GM10266 (cell line): ENCODE data around the gene POMGNT1.
A peak's percentile ranks its signal among the peaks of the same experiment; 100 is the strongest.

Experiments
- DNase-seq: peaks from one replicate; pipeline ENCODE4 v3.0.0; 2012; ENCODE audit errors: extremely low spot score
- CTCF ChIP-seq: IDR thresholded peaks from 2 replicates; pipeline ENCODE4 v1.5.1; 2012; ENCODE audit warnings: mild to moderate bottlenecking, low read depth; ENCODE audit not compliant: control insufficient read depth, insufficient read depth; ENCODE audit errors: missing control alignments

POMGNT1 gene

GRCh38 chr1:46192171-46192570 is 6.1 kb downstream of the POMGNT1 start:
- DNase-seq, result no peak
- TF ChIP-seq CTCF, result no peak

GRCh38 chr1:46191033-46191701 is 7.1 kb downstream of the POMGNT1 start:
- DNase-seq, result no peak
- TF ChIP-seq CTCF, result no peak

DNA sequence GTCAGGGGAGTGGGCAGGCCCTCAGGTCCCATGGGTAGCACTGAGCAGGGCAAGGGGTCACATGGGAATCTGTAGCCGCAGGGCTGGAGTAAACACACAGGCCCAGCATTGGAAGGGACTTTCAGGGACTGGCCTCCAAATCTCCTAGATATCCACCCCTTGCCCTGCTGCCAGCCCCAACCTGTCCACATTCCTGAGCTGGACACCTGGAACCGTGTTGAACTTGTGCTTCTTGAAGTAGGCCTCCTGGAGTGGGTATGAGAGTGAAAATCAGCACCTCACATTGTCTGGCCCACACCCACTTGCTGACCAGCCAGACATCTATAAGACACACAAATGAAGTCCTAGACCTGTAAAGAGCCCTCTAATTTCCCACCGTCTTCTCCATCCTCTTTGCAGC is 7.7 kb downstream of the POMGNT1 start:
- no peak for DNase-seq
- no peak for TF ChIP-seq CTCF

DNA sequence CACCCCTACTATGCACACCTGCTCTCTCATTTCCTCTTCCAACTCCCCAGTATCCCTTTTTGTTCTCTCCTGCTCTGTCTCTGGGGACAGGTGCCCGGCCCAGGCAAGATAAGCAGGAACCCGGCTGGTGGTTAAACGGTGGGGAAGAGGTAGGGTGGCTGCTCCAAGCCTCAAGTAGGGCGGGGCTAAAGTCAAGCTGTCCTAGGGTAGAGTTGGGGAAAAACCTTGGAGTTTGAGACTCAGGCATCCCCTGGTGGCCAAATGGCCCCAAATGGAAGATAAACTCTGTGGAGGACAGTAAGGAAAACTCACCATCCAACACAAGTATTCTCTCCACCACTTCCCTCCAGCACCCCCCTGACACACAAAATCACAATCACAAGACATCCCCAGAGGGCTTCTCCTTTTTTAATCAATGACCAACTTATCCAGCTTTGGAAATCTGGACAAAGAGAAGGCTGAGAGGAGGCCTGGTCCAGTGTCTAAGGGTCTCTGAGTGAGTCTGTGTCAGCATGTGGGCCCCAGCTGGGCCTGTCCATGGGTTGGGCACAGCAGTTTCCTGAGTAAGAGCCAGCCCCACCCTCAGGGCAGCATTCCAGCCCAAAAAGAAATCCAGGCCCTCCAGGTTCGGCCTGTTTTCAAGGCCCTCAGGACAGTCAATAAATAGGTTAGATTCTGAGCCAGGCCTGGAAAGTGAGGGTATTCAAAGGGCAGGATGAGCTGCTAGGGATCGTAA is 9.8 kb downstream of the POMGNT1 start:
- TF ChIP-seq CTCF, result peak; percentile 4
- DNase-seq, result no peak

- no peak for DNase-seq
- TF ChIP-seq CTCF, result no peak
Measured at GRCh38 chr1:46187106-46187869, 10.9 kb downstream of the POMGNT1 start.

DNA sequence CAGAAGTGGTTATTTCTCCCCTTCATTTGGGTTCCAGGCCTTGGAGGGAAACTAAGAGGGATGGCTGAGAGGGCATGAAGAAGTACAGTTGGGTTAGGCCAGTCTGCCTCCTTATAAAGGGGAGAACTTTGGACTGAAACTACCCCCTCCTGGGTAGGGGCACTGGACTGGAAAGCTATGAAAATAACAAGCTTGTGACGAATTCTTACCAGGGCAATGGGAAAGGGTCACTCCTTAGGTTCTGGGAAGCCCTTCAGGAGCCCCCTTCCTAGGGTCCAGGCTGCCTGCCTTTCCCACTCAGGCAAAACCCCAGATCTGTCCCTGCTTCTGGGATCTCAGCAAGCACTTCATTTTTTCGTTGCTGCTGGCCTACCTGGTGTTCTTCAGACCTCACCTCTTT is 12.2 kb downstream of the POMGNT1 start:
- DNase-seq, result no peak

More for the DNA sequence above, 12.2 kb downstream of the POMGNT1 start:
- no peak for TF ChIP-seq CTCF
